Neural cell (in vitro differentiated cells): Measurements from ENCODE around the gene RALGDS.

Experiments used
- CTCF ChIP-seq: fragments of 450-650 bp; IDR thresholded peaks from 2 replicates; pipeline ENCODE4 v1.5.1; 2014; ENCODE audit warnings: antibody characterized with exemption, mild to moderate bottlenecking, moderate library complexity; ENCODE audit not compliant: poor library complexity, severe bottlenecking
- RAD21 ChIP-seq: fragments of 450-650 bp; conservative IDR thresholded peaks from 2 replicates; pipeline ENCODE4 v1.6.1; 2014; ENCODE audit warnings: antibody characterized with exemption, mild to moderate bottlenecking, moderate library complexity
- REST ChIP-seq: IDR thresholded peaks from 2 replicates; pipeline ENCODE4 v1.6.1; 2012; ENCODE audit warnings: borderline replicate concordance

GRCh38 chr9:133090187-133090586 is 30.9 kb downstream of the RALGDS start:
- no peak for TF ChIP-seq CTCF
- TF ChIP-seq RAD21, result no peak
- TF ChIP-seq REST, result no peak
